HL-60/S4 (cell line): ENCODE data around the gene GCN1.

ENCODE experiments used
- in situ Hi-C: fragments of 300-500 bp; cut with MboI; formaldehyde crosslinking; loops from 2 replicates; pipeline ENCODE4 v1.14.3; 2022; ENCODE audit warnings: low sequenced_read_pairs

GCN1 gene

GRCh38 chr12:120078868-120079267, 115.6 kb downstream of the GCN1 start:
- in situ Hi-C loops = no loop called here

GRCh38 chr12:120077260-120077659, 117.3 kb downstream of the GCN1 start:
- in situ Hi-C loops = no loop called here
